ENCODE data around the gene SCARB2. TPM values are rescaled to one million over a fixed set of nuclear protein-coding genes. Genes with fewer than 3 reads are reported as not detected.

The SCARB2 gene
- total and polyA plus RNA-seq, 2 donors (not counting 3 experiments of a cell fraction or from before 2014, with no cell fraction given) = 75.2 to 116 TPM

- Histone ChIP-seq H3K79me2 (ENCODE audit: control insufficient read depth, insufficient read depth, low read length) (peaks cover 69% of the 10 kb centered on the region), H3K4me3 (replicated peaks in 1 of 3; ENCODE audit: insufficient read depth in 1 of 3, low read depth in 1 of 3, low read length in 3 of 3) (no peak overlapping the region), H3K4me2 (ENCODE audit: insufficient read depth, low read length) (no peak overlapping the region), H3K27me3 (ENCODE audit: control insufficient read depth in 2 of 2, insufficient read depth in 2 of 2, low read length in 2 of 2) (no peaks in the 10 kb centered on the region), H3K4me1 (ENCODE audit: control insufficient read depth, extremely low read depth, insufficient read depth, low read length) (peaks cover 24% of the 10 kb centered on the region), H3K27ac (ENCODE audit: insufficient read depth, low read depth, low read length) (no peak overlapping the region), H2AFZ (ENCODE audit: low read depth, low read length) (no peak overlapping the region), H3K9me1 (replicated peaks; ENCODE audit: control insufficient read depth, extremely low read depth, insufficient read depth, low read length) (no peaks in the 10 kb centered on the region), H3K9ac (replicated peaks; ENCODE audit: extremely low read depth, insufficient read depth, low read length) (no peak overlapping the region), H4K20me1 (replicated peaks; ENCODE audit: control insufficient read depth, extremely low read depth, insufficient read depth, low read length) (no peaks in the 10 kb centered on the region), H3K9me3 (replicated peaks; ENCODE audit: control insufficient read depth, insufficient read depth, low read length) (no peaks in the 10 kb centered on the region), H3K36me3 (ENCODE audit: control insufficient read depth in 2 of 2, extremely low read depth in 1 of 2, insufficient read depth in 2 of 2, low read length in 2 of 2) (no peaks in the 10 kb centered on the region)
- intact Hi-C loops (cut with micrococcal nuclease) (no loop called here), dilution Hi-C loops (cut with MboI; ENCODE audit: extremely low pct_ligation_motif_present, low sequenced_read_pairs) (no loop called here)
- DNase-seq (ENCODE audit: low read depth, low spot score) = no peak
- no peak for TF ChIP-seq FOS (IDR thresholded peaks at IDR 0.05; ENCODE audit: borderline replicate concordance, insufficient read depth, low read length)
- TF ChIP-seq GATA2 (IDR thresholded peaks at IDR 0.05; ENCODE audit: insufficient read depth, insufficient read length, low read depth, low read length) = no peak
- TF ChIP-seq MAX (IDR thresholded peaks at IDR 0.05; ENCODE audit: insufficient read depth, insufficient read length) = no peak
- POLR2A ChIA-PET = no interaction called here
- CTCF ChIA-PET = interaction anchor here (3.5 kb wide), 1 partner anchor 26 kb away, joined by 13 read pairs; no protein-coding TSS in a partner anchor
- no TSS peak for BruUV-seq (replicated peaks)
- no peak for FAIRE-seq
Measured at GRCh38 chr4:76206222-76206942, 7.2 kb downstream of the SCARB2 start.

GRCh38 chr4:76205476-76205875, 8.1 kb downstream of the SCARB2 start:
- FAIRE-seq = no peak
- Histone ChIP-seq H4K20me1 (replicated peaks; ENCODE audit: control insufficient read depth, extremely low read depth, insufficient read depth, low read length) (no peaks in the 10 kb centered on the region), H3K27ac (ENCODE audit: insufficient read depth, low read depth, low read length) (no peak overlapping the region), H3K9me1 (replicated peaks; ENCODE audit: control insufficient read depth, extremely low read depth, insufficient read depth, low read length) (no peaks in the 10 kb centered on the region), H3K9ac (replicated peaks; ENCODE audit: extremely low read depth, insufficient read depth, low read length) (no peak overlapping the region), H3K4me3 (replicated peaks in 1 of 3; ENCODE audit: insufficient read depth in 1 of 3, low read depth in 1 of 3, low read length in 3 of 3) (no peak overlapping the region), H3K36me3 (ENCODE audit: control insufficient read depth in 2 of 2, extremely low read depth in 1 of 2, insufficient read depth in 2 of 2, low read length in 2 of 2) (no peaks in the 10 kb centered on the region), H3K79me2 (ENCODE audit: control insufficient read depth, insufficient read depth, low read length) (peaks cover 67% of the 10 kb centered on the region), H2AFZ (ENCODE audit: low read depth, low read length) (no peak overlapping the region), H3K27me3 (ENCODE audit: control insufficient read depth in 2 of 2, insufficient read depth in 2 of 2, low read length in 2 of 2) (no peaks in the 10 kb centered on the region), H3K9me3 (replicated peaks; ENCODE audit: control insufficient read depth, insufficient read depth, low read length) (no peaks in the 10 kb centered on the region), H3K4me2 (ENCODE audit: insufficient read depth, low read length) (no peak overlapping the region), H3K4me1 (ENCODE audit: control insufficient read depth, extremely low read depth, insufficient read depth, low read length) (peaks cover 16% of the 10 kb centered on the region)
- no peak for DNase-seq (ENCODE audit: low read depth, low spot score)
- CTCF ChIA-PET = interaction anchor here (3.5 kb wide), 1 partner anchor 26 kb away, joined by 13 read pairs; no protein-coding TSS in a partner anchor
- intact Hi-C loops (cut with micrococcal nuclease) (no loop called here), dilution Hi-C loops (cut with MboI; ENCODE audit: extremely low pct_ligation_motif_present, low sequenced_read_pairs) (no loop called here)
- POLR2A ChIA-PET = no interaction called here
- no TSS peak for BruUV-seq (replicated peaks)
- no peak for TF ChIP-seq POLR2AphosphoS5 (IDR thresholded peaks at IDR 0.05; ENCODE audit: insufficient read depth, low read depth, low read length)
- no peak for TF ChIP-seq CTCF (IDR thresholded peaks at IDR 0.05; ENCODE audit: extremely low read depth in 1 of 2, insufficient read depth in 1 of 2, low read depth in 1 of 2, low read length in 2 of 2)
- no peak for TF ChIP-seq EZH2 (IDR thresholded peaks at IDR 0.05; ENCODE audit: borderline replicate concordance, low read depth, low read length, severe bottlenecking)
- TF ChIP-seq FOS (IDR thresholded peaks at IDR 0.05; ENCODE audit: borderline replicate concordance, insufficient read depth, low read length) = no peak
- no peak for TF ChIP-seq MAX (IDR thresholded peaks at IDR 0.05; ENCODE audit: insufficient read depth, insufficient read length)
- TF ChIP-seq GATA2 (IDR thresholded peaks at IDR 0.05; ENCODE audit: insufficient read depth, insufficient read length, low read depth, low read length) = no peak
- TF ChIP-seq MYC (IDR thresholded peaks at IDR 0.05; ENCODE audit: low read depth, low read length) = no peak
- TF ChIP-seq POLR2A (IDR thresholded peaks at IDR 0.05; ENCODE audit: low read depth, low read length) = no peak
- TF ChIP-seq JUN (IDR thresholded peaks at IDR 0.05; ENCODE audit: borderline replicate concordance, insufficient read depth, insufficient read length, low read depth) = no peak
